AG09319 (cell line): ENCODE measurements around the gene CES2.

Source experiments
- DNase-seq: peaks from one replicate; pipeline ENCODE4 v3.0.0-alpha.2; 2010; ENCODE audit warnings: low read depth; ENCODE audit errors: extremely low read depth
- CTCF ChIP-seq: IDR thresholded peaks from 2 replicates; pipeline ENCODE4 v1.5.1; 2011; ENCODE audit warnings: low read depth, mild to moderate bottlenecking, inconsistent platforms, low read length, moderate library complexity

CES2 gene

GRCh38 chr16:66920924-66921680 is 14.2 kb upstream of the CES2 start:
- no peak for DNase-seq
- TF ChIP-seq CTCF, result no peak

DNA sequence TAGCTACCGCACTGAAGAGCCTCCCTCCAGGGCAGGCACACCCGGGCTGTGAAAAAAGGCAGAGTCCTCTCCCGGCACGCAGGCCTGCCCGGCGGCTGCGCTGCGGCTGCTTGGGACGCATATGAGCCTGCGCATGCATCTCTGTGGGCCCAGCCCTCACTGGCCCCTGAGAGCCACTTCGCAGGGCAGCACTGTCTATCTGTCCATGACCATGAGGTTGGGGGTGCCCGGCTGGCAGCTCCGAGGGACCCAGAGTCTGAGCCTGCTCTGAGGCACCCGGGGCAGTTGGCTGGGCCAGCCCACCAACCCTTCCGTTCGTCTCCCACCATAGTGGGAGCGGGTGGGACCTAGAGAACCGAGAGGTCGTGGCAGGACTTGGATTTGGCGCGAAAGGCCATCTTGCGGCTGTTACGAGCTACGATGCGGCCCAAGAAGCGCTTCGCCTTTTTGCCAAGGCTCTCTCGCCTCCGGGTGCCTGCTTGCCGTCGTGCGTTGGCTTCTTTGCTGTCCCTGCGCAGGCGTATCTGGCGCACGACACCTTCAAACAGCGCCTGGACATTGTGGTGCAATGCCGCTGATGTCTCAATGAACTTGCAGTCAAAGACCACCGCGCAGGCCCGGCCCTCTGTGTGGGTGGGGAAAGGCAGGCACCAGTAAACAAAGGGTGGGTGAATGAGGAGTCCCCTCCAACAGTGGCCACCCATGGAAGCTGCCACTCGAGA is 13.4 kb upstream of the CES2 start:
- no peak for DNase-seq
- TF ChIP-seq CTCF, result no peak

DNA sequence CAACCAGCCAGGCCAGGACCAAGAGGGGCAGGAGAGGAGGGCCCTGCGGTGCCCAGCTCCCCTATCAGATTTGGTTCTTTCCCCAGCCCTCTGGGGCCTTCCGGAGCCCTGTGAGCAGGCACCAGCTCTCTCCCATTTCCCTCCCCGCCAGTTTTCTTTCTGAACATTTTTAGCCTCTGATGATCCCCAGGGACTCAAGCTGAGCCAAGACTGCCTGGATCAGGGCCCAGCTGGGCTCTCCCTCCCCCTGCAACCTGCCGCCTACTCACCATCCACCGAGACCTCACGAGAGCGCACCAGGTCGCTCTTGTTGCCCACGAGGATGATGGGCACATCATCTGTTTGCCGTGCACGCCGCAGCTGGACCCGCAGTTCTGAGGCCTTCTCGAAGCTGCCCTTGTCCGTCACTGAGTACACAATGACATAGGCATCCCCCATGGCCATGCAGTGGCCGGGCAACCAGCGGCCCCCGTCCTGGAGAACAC is 12.0 kb upstream of the CES2 start:
- no peak for DNase-seq
- TF ChIP-seq CTCF, result no peak

DNA sequence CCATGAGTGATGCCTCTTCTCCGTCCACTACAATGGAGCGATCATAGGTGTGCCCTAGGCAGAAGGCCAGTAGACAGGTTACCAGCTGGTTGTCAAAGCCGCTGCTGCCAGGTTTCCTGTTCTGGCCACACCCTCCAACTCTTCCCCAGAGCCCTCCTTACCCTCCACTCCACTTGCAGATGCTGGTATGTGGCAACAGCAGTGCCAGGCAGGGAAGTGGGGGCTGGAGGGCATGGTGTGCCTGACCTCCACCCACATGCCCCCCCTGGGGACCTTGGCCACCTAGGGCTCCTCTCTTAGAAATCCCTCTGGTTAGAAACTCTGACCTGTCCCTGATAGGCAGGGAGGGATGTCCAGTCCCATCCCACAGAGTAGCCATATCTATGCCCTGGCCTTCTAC is 11.4 kb upstream of the CES2 start:
- no peak for TF ChIP-seq CTCF
- DNase-seq, result no peak

DNA sequence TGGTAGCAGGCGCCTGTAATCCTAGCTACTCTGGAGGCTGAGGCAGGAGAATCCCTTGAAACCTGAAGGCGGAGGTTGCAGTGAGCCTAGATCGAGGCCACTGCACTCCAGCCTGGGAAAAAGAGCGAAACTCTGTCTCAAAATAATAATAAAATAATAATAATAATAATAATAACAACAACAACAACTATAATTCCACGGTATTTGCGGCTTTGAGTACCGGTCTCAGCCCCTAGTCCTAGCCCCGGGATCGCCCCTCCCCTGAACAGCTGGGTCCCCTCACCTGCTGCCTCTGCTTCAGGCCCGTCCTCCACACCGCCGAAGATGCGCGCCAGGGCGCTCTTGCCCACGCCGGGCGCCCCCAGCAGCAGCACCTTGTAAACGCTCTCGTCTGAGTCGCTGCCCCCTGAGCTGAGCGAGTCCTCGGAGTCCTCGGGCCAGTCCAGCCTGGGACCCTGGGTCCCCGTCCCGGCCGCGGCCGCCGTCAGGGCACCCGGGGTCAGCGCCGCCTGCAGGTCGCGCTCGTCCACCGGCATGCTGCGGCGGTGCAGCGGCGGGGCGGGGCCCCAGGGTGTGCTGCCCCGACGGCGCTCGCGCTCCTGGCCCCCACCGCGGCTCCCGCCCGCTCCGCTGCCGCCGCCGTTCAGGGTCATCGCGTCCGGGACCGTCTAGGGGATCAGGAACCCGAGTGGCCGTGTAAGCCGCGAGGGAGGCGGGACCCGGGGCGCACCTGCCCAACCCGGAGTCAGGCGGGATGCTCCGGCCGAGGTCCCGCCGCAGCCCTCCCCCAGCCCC is 10.6 kb upstream of the CES2 start:
- no peak for DNase-seq
- TF ChIP-seq CTCF, result peak; percentile 14

- no peak for TF ChIP-seq CTCF
- DNase-seq, result no peak
These were observed 9.9 kb upstream of the CES2 start, which contains the start of gene RRAD for GRCh38 chr16:66925322-66925840. Gene RRAD, minus strand, starts transcription at chr16:66925535. Its CDS starts 356 bp downstream, at chr16:66925179.
